Measurements from ENCODE around the gene FRAT1. TPM values are rescaled to one million over a fixed set of nuclear protein-coding genes. Genes with fewer than 3 reads are reported as not detected.

The FRAT1 gene
- total RNA-seq, 1 donor from 2014 or later, result 3.5 TPM

DNA sequence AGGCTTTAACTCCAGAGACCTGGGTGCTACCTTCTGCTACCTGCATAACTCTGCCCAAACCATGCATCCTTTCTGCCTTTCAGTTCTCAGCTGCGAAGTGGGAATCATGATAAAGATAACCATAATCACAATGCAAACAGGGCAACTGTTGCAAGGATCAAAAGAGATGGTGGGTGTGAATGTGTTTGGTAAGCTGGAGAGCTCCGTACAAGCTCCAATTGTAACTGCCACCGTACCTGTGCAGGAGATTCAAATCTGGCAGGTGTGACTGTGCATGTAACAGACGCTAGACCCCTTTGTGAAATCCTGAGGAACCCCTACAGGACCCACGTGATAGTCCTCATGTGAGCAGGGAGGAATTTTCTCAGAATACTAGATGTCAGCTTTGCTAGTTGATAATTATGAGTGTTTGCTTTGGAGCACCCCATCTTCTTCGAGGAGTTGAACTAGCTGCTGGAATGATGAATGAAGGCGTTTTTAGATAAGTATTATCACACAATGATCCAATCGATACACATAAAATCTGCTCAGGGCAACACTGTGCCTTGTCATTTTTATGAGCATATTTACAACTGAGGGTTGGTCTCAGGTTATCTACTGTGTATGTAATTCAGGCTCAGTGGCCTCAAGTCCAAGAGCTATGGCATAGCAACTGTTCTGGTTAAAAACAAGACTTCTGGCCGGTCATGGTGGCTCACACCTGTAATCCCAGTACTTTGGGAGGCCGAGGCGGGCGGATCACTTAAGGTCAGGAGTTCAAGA, 30.9 kb downstream of the FRAT1 start:
- TF ChIP-seq, protein P1, sequence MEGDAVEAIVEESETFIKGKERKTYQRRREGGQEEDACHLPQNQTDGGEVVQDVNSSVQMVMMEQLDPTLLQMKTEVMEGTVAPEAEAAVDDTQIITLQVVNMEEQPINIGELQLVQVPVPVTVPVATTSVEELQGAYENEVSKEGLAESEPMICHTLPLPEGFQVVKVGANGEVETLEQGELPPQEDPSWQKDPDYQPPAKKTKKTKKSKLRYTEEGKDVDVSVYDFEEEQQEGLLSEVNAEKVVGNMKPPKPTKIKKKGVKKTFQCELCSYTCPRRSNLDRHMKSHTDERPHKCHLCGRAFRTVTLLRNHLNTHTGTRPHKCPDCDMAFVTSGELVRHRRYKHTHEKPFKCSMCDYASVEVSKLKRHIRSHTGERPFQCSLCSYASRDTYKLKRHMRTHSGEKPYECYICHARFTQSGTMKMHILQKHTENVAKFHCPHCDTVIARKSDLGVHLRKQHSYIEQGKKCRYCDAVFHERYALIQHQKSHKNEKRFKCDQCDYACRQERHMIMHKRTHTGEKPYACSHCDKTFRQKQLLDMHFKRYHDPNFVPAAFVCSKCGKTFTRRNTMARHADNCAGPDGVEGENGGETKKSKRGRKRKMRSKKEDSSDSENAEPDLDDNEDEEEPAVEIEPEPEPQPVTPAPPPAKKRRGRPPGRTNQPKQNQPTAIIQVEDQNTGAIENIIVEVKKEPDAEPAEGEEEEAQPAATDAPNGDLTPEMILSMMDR (IDR thresholded peaks at IDR 0.05), result no peak
- no peaks in the 10 kb centered on the region for H3K27me3 Mint-ChIP-seq (ENCODE audit: unreplicated experiment)
- no peaks in the 10 kb centered on the region for H3K4me1 Mint-ChIP-seq (ENCODE audit: unreplicated experiment)
- H3K36me3 Mint-ChIP-seq (ENCODE audit: unreplicated experiment), result no peaks in the 10 kb centered on the region
- no peak for DNase-seq (ENCODE audit: extremely low spot score, unreplicated experiment)
- no peaks in the 10 kb centered on the region for H3K9me3 Mint-ChIP-seq (ENCODE audit: unreplicated experiment)
- no peak overlapping the region for H3K4me3 Mint-ChIP-seq (ENCODE audit: unreplicated experiment)
- no peak overlapping the region for H3K27ac Mint-ChIP-seq (ENCODE audit: unreplicated experiment)

DNA sequence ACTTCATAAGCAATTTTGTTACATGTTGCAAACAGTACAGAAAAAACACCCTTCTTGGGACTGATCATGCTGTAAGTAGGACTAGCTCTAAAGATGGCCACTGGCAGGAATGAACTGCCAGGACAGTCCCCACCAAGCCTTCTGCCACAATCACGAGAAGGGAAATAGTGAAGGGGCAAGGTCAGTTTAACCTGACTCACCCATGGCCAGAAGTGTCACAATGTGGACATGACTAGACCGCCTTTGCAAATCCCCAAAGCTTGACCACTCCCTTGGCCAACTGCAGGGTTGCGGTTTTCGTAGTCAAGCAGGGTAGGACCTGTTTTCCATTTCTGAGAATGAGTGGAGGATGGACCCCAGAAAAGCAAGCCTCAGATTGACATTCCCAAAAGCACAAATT, 34.9 kb downstream of the FRAT1 start:
- Mint-ChIP-seq H3K27ac (ENCODE audit: unreplicated experiment) (no peak overlapping the region), H3K4me1 (ENCODE audit: unreplicated experiment) (no peaks in the 10 kb centered on the region), H3K9me3 (ENCODE audit: unreplicated experiment) (no peaks in the 10 kb centered on the region), H3K36me3 (ENCODE audit: unreplicated experiment) (peaks cover 13% of the 10 kb centered on the region), H3K4me3 (ENCODE audit: unreplicated experiment) (no peak overlapping the region), H3K27me3 (ENCODE audit: unreplicated experiment) (no peaks in the 10 kb centered on the region)
- no peak for DNase-seq (ENCODE audit: extremely low spot score, unreplicated experiment)
- TF ChIP-seq, protein P1 (IDR thresholded peaks at IDR 0.05), result no peak

DNA sequence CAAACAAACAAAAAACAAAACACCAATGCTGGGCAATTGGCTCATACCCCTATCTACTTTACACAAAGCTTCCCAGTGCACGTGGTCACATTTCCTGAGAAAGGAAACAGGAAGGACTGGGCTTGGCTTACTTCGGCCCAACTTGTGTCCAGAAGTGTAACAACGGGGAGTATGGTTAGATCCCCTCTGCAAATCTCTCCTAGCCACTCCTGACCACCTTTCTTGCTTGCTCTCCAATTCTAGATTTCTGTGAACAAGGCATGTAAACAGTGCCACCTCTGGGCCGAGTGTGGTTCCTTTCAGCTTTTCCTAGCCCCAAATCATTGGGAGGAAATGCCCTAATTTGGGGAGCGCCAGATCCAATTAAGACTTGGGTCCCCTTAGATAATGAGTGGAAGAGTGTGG, 36.5 kb downstream of the FRAT1 start:
- Mint-ChIP-seq H3K9me3 (ENCODE audit: unreplicated experiment) (no peaks in the 10 kb centered on the region), H3K36me3 (ENCODE audit: unreplicated experiment) (peaks cover 18% of the 10 kb centered on the region), H3K4me3 (ENCODE audit: unreplicated experiment) (no peak overlapping the region), H3K27me3 (ENCODE audit: unreplicated experiment) (no peaks in the 10 kb centered on the region), H3K4me1 (ENCODE audit: unreplicated experiment) (no peaks in the 10 kb centered on the region), H3K27ac (ENCODE audit: unreplicated experiment) (no peak overlapping the region)
- DNase-seq (ENCODE audit: extremely low spot score, unreplicated experiment), result no peak
- TF ChIP-seq, protein P1 (IDR thresholded peaks at IDR 0.05), result peak; percentile 42

DNA sequence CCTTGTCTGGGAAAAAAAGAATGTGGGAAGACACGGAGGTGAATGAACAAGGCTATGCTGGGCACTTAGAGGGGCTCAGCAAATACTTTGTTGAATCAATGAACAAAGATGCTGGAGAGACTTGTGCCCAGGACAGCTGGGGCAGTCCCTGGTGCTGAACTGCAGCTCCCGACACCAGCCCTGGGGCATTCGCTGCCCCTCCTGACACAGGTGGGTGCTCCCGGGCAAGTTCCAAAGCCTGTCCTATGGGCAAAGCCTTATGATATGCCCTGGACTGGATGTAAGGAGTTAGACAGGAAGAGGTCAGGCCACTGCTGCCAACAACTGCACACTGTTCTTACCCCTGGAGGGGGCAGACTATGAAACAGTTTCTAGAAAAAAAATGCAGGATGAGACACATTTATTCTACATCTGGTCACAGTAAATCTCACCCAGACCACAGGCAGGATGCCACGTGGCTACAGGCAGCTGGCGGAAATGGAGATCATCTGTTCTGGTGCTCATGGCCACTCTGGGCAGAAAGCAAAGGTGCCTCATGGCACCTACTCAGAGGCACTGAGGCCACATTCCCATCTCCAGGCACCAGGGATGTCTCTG, 37.3 kb downstream of the FRAT1 start:
- DNase-seq (ENCODE audit: extremely low spot score, unreplicated experiment), result no peak
- H3K9me3 Mint-ChIP-seq (ENCODE audit: unreplicated experiment), result no peaks in the 10 kb centered on the region
- H3K27ac Mint-ChIP-seq (ENCODE audit: unreplicated experiment), result no peak overlapping the region

DNA sequence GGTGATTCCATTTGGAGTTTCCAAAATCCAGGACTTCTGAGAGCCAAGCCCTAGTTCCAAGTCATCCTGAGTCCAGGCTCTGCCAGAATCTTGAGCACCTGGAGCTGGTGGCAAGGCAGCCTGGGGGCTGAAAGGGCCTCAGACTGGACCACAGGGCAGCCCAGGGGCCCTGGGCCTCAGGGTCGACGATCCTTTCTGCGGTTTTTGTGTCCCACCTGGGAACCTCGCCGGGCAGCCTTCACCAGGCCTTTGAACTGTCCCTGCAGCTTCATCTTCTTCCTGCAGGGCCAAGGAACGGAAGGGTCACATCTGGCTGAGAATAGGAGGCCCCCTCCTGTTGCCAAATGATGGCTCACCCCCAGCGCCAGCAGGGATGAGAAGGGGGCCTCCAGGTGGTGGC, 37.8 kb downstream of the FRAT1 start:
- Mint-ChIP-seq H3K27me3 (ENCODE audit: unreplicated experiment) (no peaks in the 10 kb centered on the region), H3K4me3 (ENCODE audit: unreplicated experiment) (no peak overlapping the region), H3K9me3 (ENCODE audit: unreplicated experiment) (no peaks in the 10 kb centered on the region), H3K4me1 (ENCODE audit: unreplicated experiment) (peaks cover 2% of the 10 kb centered on the region), H3K27ac (ENCODE audit: unreplicated experiment) (no peak overlapping the region), H3K36me3 (ENCODE audit: unreplicated experiment) (peaks cover 20% of the 10 kb centered on the region)
- no peak for DNase-seq (ENCODE audit: extremely low spot score, unreplicated experiment)
- TF ChIP-seq, protein P1 (IDR thresholded peaks at IDR 0.05), result no peak

More for the DNA sequence above, 37.3 kb downstream of the FRAT1 start:
- no peaks in the 10 kb centered on the region for H3K27me3 Mint-ChIP-seq (ENCODE audit: unreplicated experiment)
- H3K4me1 Mint-ChIP-seq (ENCODE audit: unreplicated experiment), result peaks cover 2% of the 10 kb centered on the region
- H3K4me3 Mint-ChIP-seq (ENCODE audit: unreplicated experiment), result no peak overlapping the region
- TF ChIP-seq, protein P1 (IDR thresholded peaks at IDR 0.05), result no peak
- H3K36me3 Mint-ChIP-seq (ENCODE audit: unreplicated experiment), result peaks cover 20% of the 10 kb centered on the region

All from osteocyte (in vitro differentiated cells).